GM21576 (cell line): ENCODE data around the gene CHD9.
"Not testable (repeated sequence)": the region's sequence is repeated elsewhere in the genome, so short reads cannot be mapped to it uniquely, and the experiment has no call there.

Experiments
- ATAC-seq: cut with Tn5 transposase; IDR thresholded peaks from one replicate; pipeline ENCODE4 v1.9.1; 2021; ENCODE audit warnings: mild to moderate bottlenecking, moderate library complexity; ENCODE audit not compliant: unreplicated experiment

Gene CHD9

DNA sequence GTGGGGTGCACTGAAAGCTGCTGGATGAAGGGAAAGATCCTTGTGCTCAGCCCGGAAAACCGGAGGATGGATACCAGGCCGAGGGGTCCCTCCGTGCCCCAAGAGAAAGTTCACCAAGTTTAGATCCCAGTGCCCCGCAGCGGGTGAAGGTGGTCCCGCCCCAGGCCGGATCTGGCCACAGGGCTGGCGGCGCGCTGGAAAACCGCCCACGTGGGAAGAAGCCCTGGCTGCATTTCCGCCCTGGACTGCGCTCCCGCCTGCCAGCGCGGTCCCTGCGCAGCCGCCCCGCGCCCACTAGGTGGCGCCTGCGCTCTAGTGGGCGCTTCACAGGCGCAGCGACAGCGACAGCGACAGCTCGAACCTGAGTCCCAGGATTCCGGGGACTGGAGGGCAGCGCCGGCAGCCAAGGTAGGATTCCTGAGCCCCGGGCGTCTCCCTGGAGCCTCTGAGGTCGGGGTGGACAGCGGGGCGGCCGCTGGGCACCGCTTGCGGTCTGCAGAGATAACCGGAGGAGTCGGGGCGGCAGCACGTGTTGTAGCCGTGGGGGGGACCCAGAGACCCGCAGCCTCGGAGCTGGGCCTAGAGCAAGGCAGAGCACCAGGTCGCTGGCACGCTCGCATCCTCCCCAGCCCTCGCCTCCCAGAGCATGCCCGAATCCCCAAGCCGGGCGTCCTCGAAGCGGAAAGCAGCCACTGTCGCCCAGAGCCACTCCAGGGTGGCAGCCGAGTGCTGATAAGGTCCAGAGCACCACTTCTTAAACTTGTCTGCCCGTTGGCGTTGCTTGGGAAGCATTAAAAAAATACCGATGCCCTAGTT is at the start of gene CHD9:
TSS of gene CHD9 (plus strand) at position 322 of the 816 bp plus-strand sequence. CDS start 101,099 bp downstream, outside the sequence.
- ATAC-seq, result peak; percentile 68

DNA sequence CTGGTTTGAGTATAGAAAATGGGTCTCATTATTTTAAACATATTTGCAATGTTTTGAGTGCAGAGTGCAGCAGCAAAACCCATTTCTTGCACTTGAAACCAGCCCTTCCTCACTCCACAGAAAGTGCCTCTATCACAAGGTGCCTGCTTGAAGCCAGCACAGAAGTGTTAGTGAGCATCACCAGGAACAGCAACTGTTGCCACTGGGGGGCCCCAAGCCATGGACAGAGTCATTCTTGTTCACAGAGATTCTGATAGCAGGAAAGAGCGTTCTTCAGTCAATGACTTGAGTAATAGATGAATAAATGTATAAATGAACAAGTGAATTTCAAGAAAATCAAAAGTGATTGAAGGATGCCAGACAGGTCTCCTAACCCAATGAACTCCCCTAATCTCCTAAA is 47.7 kb upstream of the CHD9 start:
- ATAC-seq, result no peak

DNA sequence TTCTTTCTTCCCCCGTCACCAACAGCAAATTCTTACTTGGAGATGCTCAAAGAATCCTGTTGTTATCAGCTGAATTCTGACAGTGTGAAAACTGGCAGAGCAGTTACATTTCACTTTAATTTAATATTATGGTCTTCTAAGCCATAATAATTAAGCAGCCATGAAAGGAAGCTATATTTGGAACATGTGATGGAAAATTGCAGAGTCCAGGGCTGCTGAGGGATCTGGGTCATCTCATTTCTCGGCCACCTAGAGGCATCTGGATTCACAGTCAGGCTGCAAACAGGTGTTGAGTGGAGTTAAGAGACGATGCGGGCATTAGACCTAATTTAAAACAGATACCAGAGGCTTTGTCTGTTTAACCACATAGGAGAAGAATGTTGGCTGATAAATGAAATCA is 40.5 kb upstream of the CHD9 start:
- no peak for ATAC-seq

DNA sequence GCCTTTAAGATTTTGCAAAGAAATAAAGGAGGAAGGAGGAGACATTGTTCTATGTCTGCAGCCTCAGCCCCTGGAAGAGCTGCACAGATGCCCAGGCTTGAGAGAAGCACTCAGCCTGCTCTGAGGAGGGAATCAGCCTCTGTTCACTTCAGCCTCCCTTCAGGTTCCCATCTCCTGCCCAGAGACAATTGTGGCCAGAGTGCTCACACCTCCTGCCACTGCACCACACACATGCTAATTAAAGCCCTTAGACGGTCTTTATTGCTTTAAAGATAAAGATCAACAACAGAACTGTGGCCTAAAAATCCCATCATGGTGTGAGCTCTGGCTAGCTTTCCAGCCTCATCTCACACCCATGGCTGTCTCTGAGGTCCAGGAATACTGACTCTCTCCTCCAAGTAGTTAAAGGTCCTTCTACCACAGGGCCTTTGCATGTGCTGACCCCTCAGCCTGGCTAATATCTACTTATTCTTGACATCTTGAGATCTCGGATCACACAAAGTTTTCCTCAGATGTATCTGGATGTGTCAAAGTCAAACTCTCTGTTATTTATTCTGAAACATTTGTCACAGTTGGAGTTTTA is 35.9 kb upstream of the CHD9 start:
- ATAC-seq, result no peak

- ATAC-seq, result no peak
Measured at GRCh38 chr16:53022374-53022773, 32.4 kb upstream of the CHD9 start.

DNA sequence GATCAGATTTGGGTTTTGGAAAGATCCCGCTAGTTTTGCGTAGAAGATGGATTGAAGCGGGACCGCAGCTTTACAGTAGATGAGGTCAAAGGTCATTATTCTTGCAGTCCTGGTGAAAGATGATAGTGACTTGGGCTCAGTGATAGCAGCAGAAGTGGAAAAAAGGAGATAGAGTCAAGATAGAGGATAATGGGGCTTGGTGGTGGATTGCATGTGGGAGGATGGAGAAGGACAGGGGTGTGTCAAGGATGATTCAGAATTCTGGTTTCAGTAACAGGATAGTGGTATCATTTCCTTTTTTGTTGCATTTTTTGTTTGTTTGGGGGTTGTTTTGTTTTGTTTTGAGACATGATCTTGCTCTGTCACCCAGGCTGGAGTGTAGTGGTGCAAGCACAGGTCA is 30.7 kb upstream of the CHD9 start:
- ATAC-seq, result no peak

GRCh38 chr16:53029971-53030370 is 24.8 kb upstream of the CHD9 start:
- no peak for ATAC-seq

DNA sequence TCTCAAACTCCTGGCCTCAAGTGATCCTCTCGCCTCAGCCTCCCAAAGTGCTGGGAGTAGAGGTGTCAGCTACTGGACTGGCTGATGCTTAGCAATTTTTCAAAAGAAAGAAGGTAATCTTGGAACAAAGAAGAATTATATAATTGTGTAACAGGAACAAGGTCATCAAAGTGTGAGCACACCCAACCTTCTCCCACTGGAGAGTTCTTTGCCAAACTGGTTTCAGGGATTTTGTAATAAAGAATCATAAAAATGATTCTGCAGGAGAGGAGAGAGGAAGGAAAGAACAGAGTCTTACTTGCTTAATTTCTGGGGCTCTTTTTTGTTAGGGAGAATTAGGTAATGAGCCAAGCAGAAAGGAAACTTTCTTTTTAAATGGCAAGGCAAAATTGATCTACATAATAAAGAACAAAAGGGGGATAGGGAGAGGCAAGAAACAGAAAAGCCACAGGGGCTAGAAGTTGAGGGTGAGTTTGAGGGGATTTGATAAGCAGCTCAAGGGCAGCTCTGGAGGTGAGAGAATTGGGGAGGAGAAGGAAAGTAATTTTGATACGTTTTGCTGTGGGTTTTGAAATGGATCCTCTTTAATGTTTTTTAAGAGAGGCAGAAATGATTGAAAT is 23.4 kb upstream of the CHD9 start:
- no peak for ATAC-seq

GRCh38 chr16:53034306-53034705 is 20.5 kb upstream of the CHD9 start:
- no peak for ATAC-seq

GRCh38 chr16:53035176-53035942 is 19.4 kb upstream of the CHD9 start:
- ATAC-seq, result no peak

DNA sequence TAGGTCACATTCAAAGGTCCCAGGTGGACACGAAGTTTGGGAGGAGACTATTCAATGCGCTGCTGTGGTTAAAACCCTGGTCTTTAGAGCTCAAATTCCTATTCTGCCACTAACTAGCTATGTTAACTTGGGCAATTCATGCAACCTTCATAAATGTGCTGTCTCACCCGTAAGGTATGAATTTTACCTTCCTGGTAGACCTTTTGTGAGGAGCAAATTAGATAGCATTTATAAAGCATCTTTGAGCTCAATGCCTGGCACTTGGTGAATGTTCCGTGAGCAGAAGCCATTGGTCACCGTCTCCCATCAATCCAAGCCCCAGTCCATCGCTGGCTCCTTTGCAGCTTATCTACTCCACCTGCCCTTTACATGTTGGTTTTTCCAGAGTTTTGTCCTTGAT is 18.7 kb upstream of the CHD9 start:
- no peak for ATAC-seq

DNA sequence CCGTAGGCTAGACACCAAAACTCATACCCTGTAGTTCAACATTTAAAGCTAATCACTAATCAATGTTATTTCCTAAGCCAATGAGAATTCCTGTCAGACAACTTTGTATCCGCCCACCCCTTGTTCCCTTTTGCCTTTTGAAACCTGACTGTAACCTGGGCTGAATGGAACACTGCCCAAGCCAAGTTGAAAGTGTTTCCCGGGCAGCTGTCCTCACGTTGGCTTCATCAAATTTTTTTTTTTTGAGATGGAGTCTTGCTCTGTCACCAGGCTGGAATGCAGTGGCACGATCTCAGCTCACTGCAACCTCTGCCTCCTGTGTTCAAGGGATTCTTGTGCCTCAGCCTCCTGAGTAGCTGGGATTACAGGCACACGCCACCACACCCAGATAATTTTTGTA is 18.1 kb upstream of the CHD9 start:
- ATAC-seq, result not testable (repeated sequence)

- no peak for ATAC-seq
Measured at GRCh38 chr16:53040788-53041187, 14.0 kb upstream of the CHD9 start.

- ATAC-seq, result no peak
Measured at GRCh38 chr16:53041320-53042051, 13.3 kb upstream of the CHD9 start.

GRCh38 chr16:53042235-53042701 is 12.5 kb upstream of the CHD9 start:
- ATAC-seq, result no peak

GRCh38 chr16:53043428-53043831 is 11.4 kb upstream of the CHD9 start:
- ATAC-seq, result no peak

DNA sequence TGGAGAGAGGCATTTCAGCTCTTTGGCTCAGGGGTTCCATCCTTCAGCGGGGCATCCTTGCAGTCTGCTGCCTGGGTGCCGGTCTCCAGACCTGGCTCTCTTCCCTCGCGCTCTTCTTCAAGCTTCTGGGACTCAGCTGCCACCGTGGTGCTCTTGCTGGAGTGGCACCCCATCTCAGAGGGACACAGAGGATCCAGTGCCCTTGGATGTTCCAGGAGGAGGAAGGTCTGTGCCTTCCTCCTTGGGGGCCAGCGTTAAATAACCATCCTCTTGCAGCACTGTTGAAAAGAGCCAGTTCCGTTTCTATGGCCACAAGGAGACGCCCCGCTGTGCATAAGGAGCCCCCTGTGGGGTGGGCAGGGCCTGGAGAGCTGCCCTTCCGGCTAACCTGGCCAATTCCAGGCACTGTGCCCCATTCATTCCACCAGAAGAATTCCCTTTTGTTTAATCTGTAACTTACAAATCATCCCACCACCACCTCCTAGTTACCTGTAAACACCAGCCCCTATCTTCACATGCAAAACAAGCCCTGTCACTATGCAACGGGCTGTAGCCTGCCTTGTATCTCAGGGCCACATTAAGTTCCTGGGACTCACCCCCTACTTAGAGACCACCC is 10.7 kb upstream of the CHD9 start:
- no peak for ATAC-seq

- no peak for ATAC-seq
Measured at GRCh38 chr16:53045341-53046220, 9.2 kb upstream of the CHD9 start.

GRCh38 chr16:53047515-53047914 is 7.3 kb upstream of the CHD9 start:
- not testable (repeated sequence) for ATAC-seq
